Metanephros (tissue), 2 donors: ENCODE measurements around the gene FOXO3. TPM values are rescaled to one million over a fixed set of nuclear protein-coding genes. Genes with fewer than 3 reads are reported as not detected.

Source experiments
- small RNA-seq: library from RNA; depleted of rRNA; stranded (forward); fragments of <200 nt; gene quantifications from one replicate; pipeline ENCODE3, GENCODE V24; 2014; ENCODE audit warnings: low replicate concordance
- total RNA-seq: library from RNA; depleted of rRNA; stranded (reverse); fragments of >200 nt; gene quantifications from one replicate; pipeline ENCODE4 v1.2.3, GENCODE V29; 2014

Gene FOXO3
- total RNA-seq = 68.5 TPM

GRCh38 chr6:108560463-108561308 lies at the start of gene FOXO3:
Gene FOXO3 (plus strand): TSS chr6:108560917. CDS start chr6:108561209, 292 bp downstream.

Small RNAs within 50 kb of the gene (small RNA-seq; reads per million reads assigned to genes)
- gene AL391646.1 (not detected), gene SUMO2P8 (not detected)
